Measurements from ENCODE around the gene HIVEP3. TPM values are rescaled to one million over a fixed set of nuclear protein-coding genes. Genes with fewer than 3 reads are reported as not detected.

The HIVEP3 gene
- total and polyA plus RNA-seq, 2 of the 13 experiments (the other 11 are each of a cell fraction or from before 2014, with no cell fraction given): 0.05 TPM; not detected in 1

DNA sequence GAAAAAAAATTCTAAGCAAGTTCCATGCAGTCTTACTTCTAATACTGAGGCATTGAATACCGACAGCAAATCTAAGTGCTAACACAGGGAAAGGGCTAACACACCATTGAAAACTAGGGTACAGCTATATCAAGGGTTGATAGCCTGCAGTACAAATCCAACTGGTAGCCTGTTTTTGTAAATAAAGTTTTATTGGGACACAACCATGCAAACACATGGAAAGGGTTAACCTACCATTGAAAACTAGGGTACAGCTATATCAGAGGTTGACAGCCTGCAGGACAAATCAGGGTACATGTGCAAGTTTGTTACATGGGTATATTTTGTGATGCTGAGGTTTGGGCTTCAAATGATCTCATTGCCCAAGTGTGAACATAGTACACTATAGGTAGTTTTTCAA is 212.9 kb downstream of the HIVEP3 start (continued):
- TF ChIP-seq, protein P1, sequence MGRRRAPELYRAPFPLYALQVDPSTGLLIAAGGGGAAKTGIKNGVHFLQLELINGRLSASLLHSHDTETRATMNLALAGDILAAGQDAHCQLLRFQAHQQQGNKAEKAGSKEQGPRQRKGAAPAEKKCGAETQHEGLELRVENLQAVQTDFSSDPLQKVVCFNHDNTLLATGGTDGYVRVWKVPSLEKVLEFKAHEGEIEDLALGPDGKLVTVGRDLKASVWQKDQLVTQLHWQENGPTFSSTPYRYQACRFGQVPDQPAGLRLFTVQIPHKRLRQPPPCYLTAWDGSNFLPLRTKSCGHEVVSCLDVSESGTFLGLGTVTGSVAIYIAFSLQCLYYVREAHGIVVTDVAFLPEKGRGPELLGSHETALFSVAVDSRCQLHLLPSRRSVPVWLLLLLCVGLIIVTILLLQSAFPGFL (CRISPR knock-in tag; IDR thresholded peaks at IDR 0.05): no peak
- TF ChIP-seq, protein P2, sequence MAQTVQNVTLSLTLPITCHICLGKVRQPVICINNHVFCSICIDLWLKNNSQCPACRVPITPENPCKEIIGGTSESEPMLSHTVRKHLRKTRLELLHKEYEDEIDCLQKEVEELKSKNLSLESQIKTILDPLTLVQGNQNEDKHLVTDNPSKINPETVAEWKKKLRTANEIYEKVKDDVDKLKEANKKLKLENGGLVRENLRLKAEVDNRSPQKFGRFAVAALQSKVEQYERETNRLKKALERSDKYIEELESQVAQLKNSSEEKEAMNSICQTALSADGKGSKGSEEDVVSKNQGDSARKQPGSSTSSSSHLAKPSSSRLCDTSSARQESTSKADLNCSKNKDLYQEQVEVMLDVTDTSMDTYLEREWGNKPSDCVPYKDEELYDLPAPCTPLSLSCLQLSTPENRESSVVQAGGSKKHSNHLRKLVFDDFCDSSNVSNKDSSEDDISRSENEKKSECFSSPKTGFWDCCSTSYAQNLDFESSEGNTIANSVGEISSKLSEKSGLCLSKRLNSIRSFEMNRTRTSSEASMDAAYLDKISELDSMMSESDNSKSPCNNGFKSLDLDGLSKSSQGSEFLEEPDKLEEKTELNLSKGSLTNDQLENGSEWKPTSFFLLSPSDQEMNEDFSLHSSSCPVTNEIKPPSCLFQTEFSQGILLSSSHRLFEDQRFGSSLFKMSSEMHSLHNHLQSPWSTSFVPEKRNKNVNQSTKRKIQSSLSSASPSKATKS (CRISPR knock-in tag; IDR thresholded peaks at IDR 0.05): no peak

DNA sequence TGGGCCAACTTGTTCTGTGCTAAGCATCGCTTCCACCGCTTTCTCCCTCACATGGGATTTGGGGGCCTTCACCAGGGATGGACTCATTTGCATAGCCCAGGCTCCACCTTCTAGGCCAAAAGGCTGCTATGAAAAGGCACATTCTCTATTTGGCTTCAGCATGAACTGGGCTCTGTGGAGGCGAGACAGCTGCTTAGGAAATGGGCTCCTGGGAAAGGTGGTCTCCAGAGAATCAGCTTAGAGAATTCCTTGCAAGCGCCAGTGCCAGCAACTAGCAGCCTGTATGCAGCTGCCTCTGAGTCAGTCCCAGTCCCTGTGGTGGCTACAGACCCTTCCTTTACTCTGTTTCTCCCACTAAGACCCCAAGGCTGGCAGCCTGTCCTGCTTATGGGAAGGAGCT is 214.5 kb downstream of the HIVEP3 start:
- ATAC-seq: no peak
- ChIA-PET POLR2A (no interaction called here), CTCF (ENCODE audit: low intra/inter-chr PET ratio, low total read pairs) (no interaction called here)

More for the DNA sequence above, 214.5 kb downstream of the HIVEP3 start:
- WGBS (ENCODE audit: low lambda C conversion rate): 15% methylated on average over 4 of the region's 4 CpGs
- H3K4me2 ChIP-seq (ENCODE audit: low read depth, low read length): no peak overlapping the region
- intact Hi-C loops (cut with micrococcal nuclease; ENCODE audit: unreplicated experiment): no loop called here
- no TSS peak for BruUV-seq (replicated peaks)
- no peaks in the 10 kb centered on the region for H3K79me2 ChIP-seq (ENCODE audit: insufficient read depth, low read length)
- H4K20me1 ChIP-seq (ENCODE audit: insufficient read depth, low read length): no peaks in the 10 kb centered on the region
- H3K4me3 ChIP-seq (replicated peaks in 1 of 3; ENCODE audit: insufficient read depth in 1 of 3, low read depth in 2 of 3, low read length in 3 of 3): no peak overlapping the region
- H3K27me3 ChIP-seq (ENCODE audit: control insufficient read depth in 1 of 2, insufficient read depth in 2 of 2, low read length in 2 of 2): peaks cover 6 to 23% of the 10 kb centered on the region in 2 experiments; a peak in 3 of 5 replicates
- no peak overlapping the region for H3K9ac ChIP-seq (ENCODE audit: insufficient read depth, low read depth, low read length)
- no peak overlapping the region for H3K27ac ChIP-seq (ENCODE audit: extremely low read length, insufficient read depth, low read length)
- TF ChIP-seq, protein P3, sequence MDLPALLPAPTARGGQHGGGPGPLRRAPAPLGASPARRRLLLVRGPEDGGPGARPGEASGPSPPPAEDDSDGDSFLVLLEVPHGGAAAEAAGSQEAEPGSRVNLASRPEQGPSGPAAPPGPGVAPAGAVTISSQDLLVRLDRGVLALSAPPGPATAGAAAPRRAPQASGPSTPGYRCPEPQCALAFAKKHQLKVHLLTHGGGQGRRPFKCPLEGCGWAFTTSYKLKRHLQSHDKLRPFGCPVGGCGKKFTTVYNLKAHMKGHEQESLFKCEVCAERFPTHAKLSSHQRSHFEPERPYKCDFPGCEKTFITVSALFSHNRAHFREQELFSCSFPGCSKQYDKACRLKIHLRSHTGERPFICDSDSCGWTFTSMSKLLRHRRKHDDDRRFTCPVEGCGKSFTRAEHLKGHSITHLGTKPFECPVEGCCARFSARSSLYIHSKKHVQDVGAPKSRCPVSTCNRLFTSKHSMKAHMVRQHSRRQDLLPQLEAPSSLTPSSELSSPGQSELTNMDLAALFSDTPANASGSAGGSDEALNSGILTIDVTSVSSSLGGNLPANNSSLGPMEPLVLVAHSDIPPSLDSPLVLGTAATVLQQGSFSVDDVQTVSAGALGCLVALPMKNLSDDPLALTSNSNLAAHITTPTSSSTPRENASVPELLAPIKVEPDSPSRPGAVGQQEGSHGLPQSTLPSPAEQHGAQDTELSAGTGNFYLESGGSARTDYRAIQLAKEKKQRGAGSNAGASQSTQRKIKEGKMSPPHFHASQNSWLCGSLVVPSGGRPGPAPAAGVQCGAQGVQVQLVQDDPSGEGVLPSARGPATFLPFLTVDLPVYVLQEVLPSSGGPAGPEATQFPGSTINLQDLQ (CRISPR knock-in tag; IDR thresholded peaks at IDR 0.05): no peak
- no peak for TF ChIP-seq KDM2A (CRISPR knock-in tag; IDR thresholded peaks at IDR 0.05; ENCODE audit: borderline replicate concordance, low read depth)
- TF ChIP-seq MAFK (conservative IDR thresholded peaks at IDR 0.05 in 1 of 2, IDR thresholded peaks at IDR 0.05 in 1 of 2; ENCODE audit: low read length in 2 of 2): no peak
- TF ChIP-seq ATF7 (IDR thresholded peaks at IDR 0.05): no peak
- TF ChIP-seq ATF7 (CRISPR knock-in tag; IDR thresholded peaks at IDR 0.05): no peak
- TF ChIP-seq ZBTB20 (CRISPR knock-in tag; IDR thresholded peaks at IDR 0.05; ENCODE audit: borderline replicate concordance, low read depth): no peak
- no peak for TF ChIP-seq ZNF546 (CRISPR knock-in tag; conservative IDR thresholded peaks at IDR 0.05)
- TF ChIP-seq ZNF354B (CRISPR knock-in tag; IDR thresholded peaks at IDR 0.05): no peak
- TF ChIP-seq ZSCAN12 (CRISPR knock-in tag; IDR thresholded peaks at IDR 0.05): no peak
- no peak for TF ChIP-seq ZNF552 (CRISPR knock-in tag; IDR thresholded peaks at IDR 0.05; ENCODE audit: borderline replicate concordance)
- DNase-seq (ENCODE audit: low spot score): no peak
- no peaks in the 10 kb centered on the region for H3K36me3 ChIP-seq (replicated peaks in 1 of 2; ENCODE audit: control insufficient read depth in 1 of 2, insufficient read depth in 2 of 2, low read length in 2 of 2)
- H3K9me3 ChIP-seq (ENCODE audit: low read length): no peaks in the 10 kb centered on the region
- H2AFZ ChIP-seq (ENCODE audit: low read length): no peak overlapping the region
- FAIRE-seq: no peak
- in situ Hi-C loops (cut with HindIII; ENCODE audit: extremely low pct_ligation_motif_present, low pct_unique_long_range_greater_than_20kb): no loop called here
- H3K4me1 ChIP-seq (ENCODE audit: insufficient read depth, low read length): no peaks in the 10 kb centered on the region

Measured in HepG2 (cell line).